Peyer's patch (tissue), 4 donors: ENCODE measurements around the gene AIDA. TPM values are rescaled to one million over a fixed set of nuclear protein-coding genes. Genes with fewer than 3 reads are reported as not detected.

Experiments
- DNase-seq, 3 donors: peaks; one replicate each; pipeline ENCODE4 v3.0.0-alpha.2; 2017 to 2019
- H3K27ac ChIP-seq, 4 donors: fragments of 200-600 bp; sonication (generic); one replicate each; pipeline ENCODE4 v1.5.1; 2016 to 2019
- H3K27me3 ChIP-seq, 2 donors: fragments of 200-600 bp; sonication (generic); one replicate each; pipeline ENCODE4 v1.5.1; 2019
- H3K36me3 ChIP-seq, 3 donors: fragments of 200-600 bp; sonication (generic); one replicate each; pipeline ENCODE4 v1.5.1; 2016 to 2019
- H3K4me1 ChIP-seq, 4 donors: fragments of 200-600 bp; sonication (generic); one replicate each; pipeline ENCODE4 v1.5.1; 2016 to 2019
- H3K4me3 ChIP-seq, 4 donors: fragments of 200-600 bp; sonication (generic); 1 replicate in 3 of 4; 2 replicates in 1 of 4; pipeline ENCODE4 v1.5.1; 2016 to 2019; ENCODE audit warnings: mild to moderate bottlenecking in 1 of 4
- H3K9me3 ChIP-seq, 4 donors: fragments of 200-600 bp; sonication (generic); one replicate each; pipeline ENCODE4 v1.5.1; 2016 to 2019; ENCODE audit warnings: mild to moderate bottlenecking in 1 of 4
- POLR2A ChIP-seq, 2 donors: fragments of 450-650 bp; IDR thresholded peaks; one replicate each; pipeline ENCODE4 v1.5.1; 2017; ENCODE audit warnings: antibody characterized with exemption in 2 of 2, mild to moderate bottlenecking in 2 of 2, moderate library complexity in 2 of 2
- total RNA-seq, 4 donors: library from RNA; depleted of rRNA; stranded (reverse); fragments of >200 nt; gene quantifications; one replicate each; pipeline ENCODE4 v1.1.0, GENCODE V29; 2016
- TF ChIP-seq, protein P1 (sequence below), 6 experiments: fragments of 450-650 bp in 4 of 6; fragments of 200-600 bp in 2 of 6; sonication (generic) in 1 of 6; IDR thresholded peaks; one replicate each; pipeline ENCODE4 v1.5.1; 2017 to 2019; ENCODE audit warnings: antibody characterized with exemption in 6 of 6, mild to moderate bottlenecking in 3 of 6, moderate library complexity in 1 of 6

Gene AIDA
- total RNA-seq, 4 donors from 2014 or later = 22.1 to 73.4 (median 25.2) TPM

DNA sequence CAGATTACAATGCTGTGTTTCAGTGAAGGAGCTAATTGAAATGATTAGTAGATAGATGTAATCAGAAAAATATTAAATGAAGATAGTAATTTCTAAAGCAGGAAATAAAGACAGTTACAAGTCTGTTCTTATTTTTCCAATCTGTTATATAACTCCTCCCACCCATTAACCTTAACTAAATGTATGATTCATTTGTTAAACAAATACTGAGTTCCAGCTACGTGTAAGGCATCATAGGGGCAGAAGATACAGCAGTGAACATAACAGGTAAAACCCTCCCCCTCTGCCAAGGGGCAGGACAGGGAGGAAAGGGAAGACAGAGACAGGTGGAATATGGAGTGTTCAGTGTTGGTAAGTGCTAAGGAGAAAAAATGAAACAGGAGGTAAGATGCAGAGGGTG lies 24.7 kb upstream of the AIDA start, which contains the start of gene FAM177B:
Gene FAM177B (plus strand): TSS at position 231 of the 400 bp plus-strand sequence. CDS start 9,344 bp downstream, outside the sequence.
- DNase-seq = no peak
- H3K4me3 ChIP-seq = peak within 1 kb of the TSS in 1 of 4 donors; percentile 11
- peak within 1 kb of the TSS in 3 of 4 donors; percentile 31 to 59 (median 57) for H3K27ac ChIP-seq

DNA sequence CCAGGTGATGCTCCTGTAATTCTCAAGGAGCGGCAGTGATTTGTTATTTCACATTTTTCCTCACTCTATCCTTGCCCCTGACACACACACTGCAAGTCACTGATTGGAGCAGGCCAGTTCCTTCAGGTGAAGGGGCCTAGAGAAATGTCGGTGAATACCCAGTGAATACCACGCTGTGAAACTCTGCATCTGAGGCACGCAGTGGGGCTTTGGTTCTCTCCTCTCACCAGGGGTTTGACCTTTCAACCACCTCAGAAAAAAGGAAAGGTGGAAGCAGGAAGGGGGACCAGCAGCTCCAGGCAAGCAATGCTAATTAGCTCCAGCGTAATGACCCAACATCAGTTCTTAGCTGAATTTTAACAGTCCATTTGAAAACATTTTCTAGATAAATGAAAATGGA lies 24.2 kb upstream of the AIDA start:
- TF ChIP-seq POLR2A (IDR thresholded peaks at IDR 0.05) = no peak
- TF ChIP-seq, protein P1, sequence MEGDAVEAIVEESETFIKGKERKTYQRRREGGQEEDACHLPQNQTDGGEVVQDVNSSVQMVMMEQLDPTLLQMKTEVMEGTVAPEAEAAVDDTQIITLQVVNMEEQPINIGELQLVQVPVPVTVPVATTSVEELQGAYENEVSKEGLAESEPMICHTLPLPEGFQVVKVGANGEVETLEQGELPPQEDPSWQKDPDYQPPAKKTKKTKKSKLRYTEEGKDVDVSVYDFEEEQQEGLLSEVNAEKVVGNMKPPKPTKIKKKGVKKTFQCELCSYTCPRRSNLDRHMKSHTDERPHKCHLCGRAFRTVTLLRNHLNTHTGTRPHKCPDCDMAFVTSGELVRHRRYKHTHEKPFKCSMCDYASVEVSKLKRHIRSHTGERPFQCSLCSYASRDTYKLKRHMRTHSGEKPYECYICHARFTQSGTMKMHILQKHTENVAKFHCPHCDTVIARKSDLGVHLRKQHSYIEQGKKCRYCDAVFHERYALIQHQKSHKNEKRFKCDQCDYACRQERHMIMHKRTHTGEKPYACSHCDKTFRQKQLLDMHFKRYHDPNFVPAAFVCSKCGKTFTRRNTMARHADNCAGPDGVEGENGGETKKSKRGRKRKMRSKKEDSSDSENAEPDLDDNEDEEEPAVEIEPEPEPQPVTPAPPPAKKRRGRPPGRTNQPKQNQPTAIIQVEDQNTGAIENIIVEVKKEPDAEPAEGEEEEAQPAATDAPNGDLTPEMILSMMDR (IDR thresholded peaks at IDR 0.05) = no peak
- H3K27ac ChIP-seq = peak overlapping the region in 3 of 4 donors; percentile 31 to 57 (median 46)
- H3K36me3 ChIP-seq = peaks cover 0 to 47% (median 0%) of the 10 kb centered on the region in 3 donors
- H3K4me3 ChIP-seq = no peak overlapping the region
- no peaks in the 10 kb centered on the region for H3K27me3 ChIP-seq
- DNase-seq = no peak
- peaks cover 0 to 9% (median 0%) of the 10 kb centered on the region in 4 donors for H3K4me1 ChIP-seq
- H3K9me3 ChIP-seq = no peaks in the 10 kb centered on the region

More for the DNA sequence above, 24.7 kb upstream of the AIDA start, which contains the start of gene FAM177B:
- Histone ChIP-seq H3K27me3 (no peaks in the 10 kb centered on the region), H3K4me1 (peaks cover 0 to 6% (median 0%) of the 10 kb centered on the region in 4 donors), H3K9me3 (no peaks in the 10 kb centered on the region), H3K36me3 (peaks cover 0 to 42% (median 0%) of the 10 kb centered on the region in 3 donors)
- TF ChIP-seq, protein P1 (IDR thresholded peaks at IDR 0.05) = no peak
- TF ChIP-seq POLR2A (IDR thresholded peaks at IDR 0.05) = no peak

DNA sequence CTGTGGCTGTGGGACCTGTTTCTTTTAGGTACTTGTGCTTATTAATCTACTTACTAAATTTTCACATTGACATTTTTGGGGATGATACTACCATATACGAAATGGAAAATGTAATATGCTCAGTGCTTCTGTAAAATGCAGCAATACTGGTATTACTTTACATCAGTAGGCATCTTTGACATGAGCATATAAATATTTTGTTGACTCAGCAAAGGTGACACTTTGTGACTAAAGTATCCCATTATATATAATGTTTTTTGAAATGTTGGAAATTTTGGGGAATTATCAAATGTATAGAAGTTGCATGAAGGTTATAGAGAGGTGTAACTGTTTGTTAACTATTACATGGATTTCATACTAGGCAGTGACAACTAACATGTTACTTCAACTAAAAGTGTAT lies 22.4 kb upstream of the AIDA start:
- H3K27ac ChIP-seq = peak overlapping the region in 2 of 4 donors; percentile 78 to 80

DNA sequence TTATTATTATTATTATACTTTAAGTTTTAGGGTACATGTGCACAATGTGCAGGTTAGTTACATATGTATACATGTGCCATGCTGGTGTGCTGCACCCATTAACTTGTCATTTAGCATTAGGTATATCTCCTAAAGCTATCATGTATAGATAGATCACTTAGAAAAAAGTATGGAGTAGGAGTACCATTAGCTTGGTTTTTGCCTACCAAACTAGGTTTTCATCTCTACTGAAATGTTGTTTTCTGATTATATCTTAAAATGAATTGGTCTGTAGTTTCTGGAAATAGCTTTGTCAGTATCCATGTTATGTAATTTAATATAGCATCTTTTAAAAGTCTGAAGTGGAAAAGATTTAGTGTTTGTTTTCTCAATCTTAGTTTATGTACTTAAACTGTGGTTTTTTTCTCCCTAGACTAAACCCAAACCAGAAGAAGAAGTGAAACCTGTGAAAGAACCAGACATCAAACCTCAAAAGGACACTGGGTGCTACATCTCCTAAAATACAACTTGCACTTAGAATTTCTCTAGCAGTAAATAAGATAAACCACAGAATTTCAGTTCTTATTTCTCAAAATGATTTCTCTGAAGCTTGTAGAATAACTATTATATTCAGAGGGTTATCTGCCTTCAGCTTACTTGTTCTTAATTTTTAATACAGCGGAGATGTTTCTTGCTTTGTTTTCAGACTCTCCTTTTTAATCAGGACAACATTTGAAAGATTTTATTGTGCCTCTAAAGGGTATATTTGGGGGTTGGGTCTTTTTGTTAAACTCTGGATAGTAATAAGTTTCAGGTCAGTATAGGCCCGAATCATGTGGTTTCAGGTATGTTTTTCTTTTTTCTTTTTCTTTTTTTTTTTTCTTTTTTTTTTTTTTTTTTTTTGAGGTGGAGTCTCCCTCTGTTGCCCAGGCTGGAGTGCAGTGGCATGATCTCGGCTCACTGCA lies 20.2 kb upstream of the AIDA start:
- no peaks in the 10 kb centered on the region for H3K27me3 ChIP-seq
- DNase-seq = no peak
- H3K36me3 ChIP-seq = peaks cover 0 to 87% (median 0%) of the 10 kb centered on the region in 3 donors
- peak overlapping the region in 2 of 4 donors; percentile 78 to 80 for H3K27ac ChIP-seq
- TF ChIP-seq, protein P1 (IDR thresholded peaks at IDR 0.05) = no peak
- H3K9me3 ChIP-seq = no peaks in the 10 kb centered on the region
- peaks cover 0 to 9% (median 0%) of the 10 kb centered on the region in 4 donors for H3K4me1 ChIP-seq
- no peak overlapping the region for H3K4me3 ChIP-seq

More for the DNA sequence above, 22.4 kb upstream of the AIDA start:
- H3K36me3 ChIP-seq = peaks cover 0 to 65% (median 0%) of the 10 kb centered on the region in 3 donors
- no peak for DNase-seq
- TF ChIP-seq, protein P1 (IDR thresholded peaks at IDR 0.05) = no peak
- no peak for TF ChIP-seq POLR2A (IDR thresholded peaks at IDR 0.05)
- no peaks in the 10 kb centered on the region for H3K27me3 ChIP-seq
- no peaks in the 10 kb centered on the region for H3K9me3 ChIP-seq
- H3K4me3 ChIP-seq = no peak overlapping the region
- peaks cover 0 to 9% (median 0%) of the 10 kb centered on the region in 4 donors for H3K4me1 ChIP-seq

DNA sequence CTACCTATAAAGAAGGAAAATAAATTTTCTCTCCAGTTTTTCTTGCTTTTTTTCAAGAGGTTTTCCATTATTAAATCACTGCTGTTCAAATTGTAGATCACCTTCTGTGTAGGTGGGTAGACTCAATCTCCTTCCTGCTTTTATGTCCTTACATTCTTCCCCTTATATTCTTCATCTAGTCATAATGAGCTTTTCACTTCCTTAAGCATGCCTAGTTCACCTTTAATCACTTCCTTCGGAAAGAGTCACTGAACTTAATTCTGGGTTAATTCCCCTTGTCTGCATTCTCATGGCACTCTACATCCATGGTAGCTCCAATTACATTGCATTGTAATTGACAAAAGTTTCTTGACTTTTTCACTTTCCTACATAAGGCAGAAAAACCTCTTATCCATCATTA lies 18.6 kb upstream of the AIDA start:
- no peak for TF ChIP-seq POLR2A (IDR thresholded peaks at IDR 0.05)
- TF ChIP-seq, protein P1 (IDR thresholded peaks at IDR 0.05) = no peak
- DNase-seq = no peak
- Histone ChIP-seq H3K36me3 (peaks cover 0 to 97% (median 0%) of the 10 kb centered on the region in 3 donors), H3K9me3 (no peaks in the 10 kb centered on the region), H3K4me1 (peaks cover 0 to 9% (median 0%) of the 10 kb centered on the region in 4 donors), H3K27ac (peak overlapping the region in 2 of 4 donors; percentile 21 to 80), H3K27me3 (no peaks in the 10 kb centered on the region), H3K4me3 (no peak overlapping the region)
